Muscle of arm (tissue), 12 donors: ENCODE results near the gene KLF3. TPM values are rescaled to one million over a fixed set of nuclear protein-coding genes. Genes with fewer than 3 reads are reported as not detected.

Source experiments
- DNase-seq: peaks from one replicate; pipeline ENCODE4 v3.0.0-alpha.2; 2013
- polyA plus RNA-seq, 12 donors: library from polyadenylated mRNA; unstranded; fragments of 120-200 nt; gene quantifications; one replicate each; pipeline ENCODE4 v1.2.1, GENCODE V29; 2013; ENCODE audit not compliant: insufficient read length in 12 of 12

The KLF3 gene
- polyA plus RNA-seq, 12 donors, result 32.6 to 55.8 (median 39.1) TPM; not detected in 1

DNA sequence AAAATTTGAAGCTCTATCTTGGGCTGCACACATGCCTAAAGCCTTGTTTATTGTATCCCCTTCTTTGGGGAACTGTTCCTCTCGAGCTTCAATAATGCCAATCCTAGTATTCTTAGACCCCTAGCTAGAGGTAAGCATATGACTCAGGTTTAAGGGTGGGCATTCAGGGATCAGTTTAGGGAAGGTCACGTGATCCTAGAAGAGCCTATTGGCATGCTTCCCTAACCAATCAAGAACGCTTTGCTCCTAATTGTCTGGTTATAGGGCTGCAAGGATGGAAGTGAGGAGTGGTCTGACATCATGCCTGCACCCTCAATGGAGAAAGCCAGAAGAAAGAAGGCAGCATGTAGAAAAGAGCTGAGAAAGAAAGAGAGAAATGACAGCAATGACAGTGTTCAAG, 71.9 kb downstream of the KLF3 start:
- no peak for DNase-seq

DNA sequence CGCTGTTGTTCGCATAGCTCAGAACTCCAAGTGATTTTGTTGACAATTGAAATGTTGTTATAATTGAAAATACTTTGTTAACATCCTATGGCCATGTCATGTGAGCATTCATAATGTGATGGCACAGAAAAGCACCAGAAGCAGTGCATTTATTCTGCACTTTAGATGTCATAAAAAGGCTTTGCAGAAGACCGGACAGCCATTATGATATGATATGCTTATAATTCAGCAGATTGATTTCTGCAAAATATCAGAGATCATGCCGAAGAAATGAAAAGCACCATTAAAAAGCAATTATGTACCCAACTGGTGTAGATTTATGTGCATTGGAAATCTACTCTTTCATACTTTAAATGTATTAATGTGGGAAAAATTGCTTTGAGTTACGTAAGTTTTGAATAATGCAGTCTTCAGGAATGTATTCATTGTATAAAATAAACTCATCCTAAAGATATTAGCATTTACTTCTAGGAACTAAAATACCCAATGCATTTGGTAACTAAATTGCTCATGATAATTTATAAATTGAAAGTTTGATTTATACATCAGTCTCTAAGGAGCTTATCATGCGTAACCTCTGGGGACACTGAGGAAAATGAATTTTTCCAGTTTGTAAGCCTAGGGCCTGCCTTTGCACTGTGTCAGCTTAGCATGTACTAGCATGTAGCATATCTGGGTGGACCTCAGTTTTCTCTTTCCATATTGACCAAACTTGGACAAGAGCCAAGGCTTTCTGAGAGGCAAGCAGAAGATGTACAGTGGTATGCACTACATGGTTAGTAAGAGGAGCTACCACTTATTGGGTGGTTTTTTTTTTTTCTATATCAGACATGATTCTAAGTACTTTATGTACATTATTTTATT, 75.2 kb downstream of the KLF3 start:
- DNase-seq, result no peak

DNA sequence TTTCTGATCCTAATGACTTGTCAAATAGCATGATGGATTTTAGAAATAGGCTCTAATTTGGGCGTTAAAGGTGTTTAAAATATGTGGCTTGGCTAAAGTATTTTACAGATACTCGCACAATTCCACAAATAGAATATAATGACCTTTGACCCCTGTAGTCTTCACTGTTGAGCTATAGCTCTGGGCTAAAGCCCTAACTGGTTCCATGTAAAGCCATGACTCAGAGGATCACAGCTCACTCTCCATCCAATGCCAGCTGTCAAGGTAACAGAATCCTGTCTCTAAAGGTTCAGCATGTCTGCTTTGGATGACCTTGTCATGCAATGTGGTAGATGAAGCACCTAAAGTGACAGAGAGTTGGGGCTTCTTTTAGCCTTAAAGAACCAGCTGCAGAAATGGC, 76.3 kb downstream of the KLF3 start:
- no peak for DNase-seq

DNA sequence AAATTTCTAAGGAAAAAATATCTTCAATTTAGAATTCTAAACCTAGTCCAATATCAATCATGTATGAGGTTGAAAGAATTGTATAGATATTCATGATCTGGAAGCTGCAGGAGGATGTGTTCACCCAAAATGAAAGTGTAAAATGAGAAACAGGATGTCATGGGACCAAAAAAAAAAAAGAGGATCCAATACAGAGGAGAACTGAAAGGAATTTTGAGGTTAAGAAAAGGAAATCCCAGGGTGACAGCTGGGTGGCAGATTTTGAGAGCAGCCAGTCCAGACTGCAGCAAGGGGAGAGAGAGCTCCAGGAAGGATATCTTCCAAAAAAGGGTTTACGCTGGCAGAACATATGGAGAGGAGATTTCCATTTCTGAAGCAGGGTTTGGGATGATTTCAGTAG, 79.9 kb downstream of the KLF3 start:
- no peak for DNase-seq

DNA sequence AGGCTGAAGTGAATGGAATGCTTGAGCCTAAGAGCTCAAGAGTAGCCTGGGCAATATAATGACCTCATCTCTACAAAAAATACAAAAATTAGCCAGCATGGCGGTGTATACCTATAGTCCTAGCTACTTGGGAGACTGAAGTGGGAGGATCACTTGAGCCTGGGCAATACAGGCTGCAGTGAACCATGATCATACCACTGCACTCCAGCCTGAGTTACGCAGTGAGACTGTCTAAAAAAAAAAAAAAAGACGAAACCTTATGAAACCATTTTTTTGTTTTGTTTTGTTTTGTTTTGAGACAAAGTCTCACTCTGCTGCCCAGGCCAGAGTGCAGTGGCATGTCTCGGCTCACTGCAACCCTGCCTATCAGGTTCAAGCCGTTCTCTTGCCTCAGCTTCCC, 81.9 kb downstream of the KLF3 start:
- no peak for DNase-seq

DNA sequence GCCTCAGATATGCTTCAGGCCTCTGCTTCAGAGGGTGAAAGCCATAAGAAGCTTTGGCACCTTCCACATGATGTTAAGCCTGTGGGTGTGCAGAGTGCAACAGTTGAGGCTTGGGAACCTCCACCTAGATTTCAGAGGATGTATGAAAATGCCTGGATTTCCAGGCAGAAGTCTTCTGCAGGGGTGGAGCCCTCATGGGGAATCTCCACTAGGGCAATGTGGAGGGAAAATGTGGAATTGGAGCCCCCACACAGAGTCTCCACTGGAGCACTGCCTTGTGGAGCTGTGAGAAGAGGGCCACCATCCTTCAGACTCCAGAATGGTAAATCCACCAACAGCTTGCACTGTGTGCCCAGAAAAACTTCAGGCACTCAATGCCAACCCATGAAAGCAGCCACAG, 83.6 kb downstream of the KLF3 start:
- no peak for DNase-seq

DNA sequence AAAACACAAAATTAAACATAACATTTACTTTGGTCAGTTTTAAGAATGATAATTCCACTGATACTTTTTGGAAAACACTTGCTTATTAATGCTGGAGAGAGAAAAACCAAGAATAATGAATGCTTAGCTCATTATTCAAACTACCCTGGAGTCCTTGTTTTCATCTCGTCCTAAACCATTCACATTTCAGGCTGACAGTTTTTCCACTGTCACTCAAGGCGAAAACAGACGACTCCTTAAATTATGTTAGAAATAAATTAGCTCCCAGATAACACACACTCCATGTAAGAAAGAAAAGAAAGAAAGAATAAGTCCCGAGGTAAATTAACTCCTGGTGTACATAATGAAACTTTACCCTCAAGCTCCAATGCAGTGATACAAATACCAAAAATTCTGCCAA, 85.3 kb downstream of the KLF3 start:
- no peak for DNase-seq

Other genes with a start within 250 kb of the KLF3 start
- 1 to 10 TPM in 1 of 12 donors, under 1 TPM in 9, not detected in 2; 0.14 to 3.1 (median 0.35) TPM for gene TLR10, start 118.8 kb downstream of the KLF3 start, polyA plus RNA-seq
- gene TLR1, start 140.6 kb downstream of the KLF3 start, polyA plus RNA-seq, result 1 to 10 TPM in 10 of 12 donors, not detected in 2; 1.9 to 6.0 (median 3.3) TPM
- 1 to 10 TPM in 7 of 12 donors, under 1 TPM in 3, not detected in 2; 0.82 to 2.6 (median 1.4) TPM for gene TLR6, start 192.6 kb downstream of the KLF3 start, polyA plus RNA-seq
- gene FAM114A1, start 203.6 kb downstream of the KLF3 start, polyA plus RNA-seq, result 100 to 1,000 TPM in 1 of 12 donors, 10 to 100 TPM in 11; 50.5 to 219 (median 59.4) TPM